Ovary (tissue), 9 donors: ENCODE results near the gene DSEL. TPM values are rescaled to one million over a fixed set of nuclear protein-coding genes. Genes with fewer than 3 reads are reported as not detected.

ENCODE experiments used
- DNase-seq, 5 donors: peaks; one replicate each; pipeline ENCODE4 v3.0.0-alpha.2; 2019 to 2020
- H3K27ac ChIP-seq, 2 donors: fragments of 200-600 bp; one replicate each; pipeline versions ENCODE4 v1.5.1 to v1.8.0; 2019 to 2022
- H3K27me3 ChIP-seq: fragments of 200-600 bp; one replicate; pipeline ENCODE4 v1.8.0; 2022
- H3K36me3 ChIP-seq: fragments of 200-600 bp; sonication (generic); one replicate; pipeline ENCODE4 v1.5.1; 2019
- H3K4me1 ChIP-seq: one replicate; pipeline ENCODE4 v1.8.1; 2013; ENCODE audit warnings: mild to moderate bottlenecking, moderate library complexity; ENCODE audit not compliant: insufficient read depth
- H3K4me3 ChIP-seq: fragments of 200-600 bp; sonication (generic); one replicate; pipeline ENCODE4 v1.5.1; 2017
- H3K9me3 ChIP-seq, 2 donors: fragments of 200-600 bp in 1 of 2; sonication (generic) in 1 of 2; one replicate each; pipeline versions ENCODE4 v1.5.1 to v1.8.1; 2013 to 2019; ENCODE audit warnings: mild to moderate bottlenecking in 1 of 2, moderate library complexity in 1 of 2
- EP300 ChIP-seq: sonication (generic); formaldehyde crosslinking; IDR thresholded peaks from one replicate; pipeline ENCODE4 v1.6.1; 2017; ENCODE audit warnings: antibody characterized with exemption
- POLR2A ChIP-seq: fragments of 450-650 bp; IDR thresholded peaks from one replicate; pipeline ENCODE4 v1.6.1; 2017; ENCODE audit warnings: antibody characterized with exemption, mild to moderate bottlenecking, moderate library complexity
- WGBS, 3 donors: extraction: QIAGEN DNeasy Blood & Tissue Kit in 1 of 3; methylation state at CpG; one replicate each; pipeline versions ENCODE4 v1.1.5 to v1.1.7; 2013 to 2017; 5-methylcytosine and 5-hydroxymethylcytosine counted together
- intact Hi-C, 4 donors: fragments of 100-400 bp; cut with DNase I; formaldehyde crosslinking; loops; one replicate each; pipeline versions ENCODE4 v1.11.0 to v1.15.1; 2022 to 2023
- polyA plus RNA-seq, 2 donors: library from polyadenylated mRNA; stranded (reverse); fragments of 200-250 nt in 1 of 2; fragments of 350-450 nt in 1 of 2; fragmentation: Illumina TruSeq in 1 of 2; extraction: RNeasy Lipid Tissue Mini Kit (QIAGEN cat#74804) in 1 of 2; gene quantifications; one replicate each; pipeline ENCODE4 v1.2.3, GENCODE V29; 2013 to 2014
- total RNA-seq, 7 donors: library from RNA; depleted of rRNA in 2 of 7; stranded (reverse); fragments of >200 nt in 2 of 7; fragmentation: NEBNext Ultra II Directional in 3 of 7; extraction: Animal tissue kit (Norgen Biotek cat#: 25700) in 3 of 7; gene quantifications; one replicate each; pipeline versions ENCODE4 v1.1.0 to v1.2.4, GENCODE V29; 2016 to 2023
- TF ChIP-seq, protein P1 (sequence below), 3 donors: fragments of 450-650 bp in 2 of 3; fragments of 200-600 bp in 1 of 3; IDR thresholded peaks; one replicate each; pipeline versions ENCODE4 v1.5.1 to v1.8.0; 2016 to 2022; ENCODE audit warnings: antibody characterized with exemption in 3 of 3, mild to moderate bottlenecking in 1 of 3
- donor health status: DM: no; HTN: no; CAD: no; lungs with moderate emphysema.
- donor health status: DM: no; HTN: no; CAD: no.
- donor health status: Bipolar disorder and iron deficiency.
- donor health status: DM: yes; HTN: yes; CAD: no.
- donor health status: DM: no; HTN: no; CAD: no.
- donor health status: DM: yes; HTN: yes; CAD: no.

The DSEL gene
- total and polyA plus RNA-seq, 9 donors: 3.1 to 11.0 (median 7.6) TPM

DNA sequence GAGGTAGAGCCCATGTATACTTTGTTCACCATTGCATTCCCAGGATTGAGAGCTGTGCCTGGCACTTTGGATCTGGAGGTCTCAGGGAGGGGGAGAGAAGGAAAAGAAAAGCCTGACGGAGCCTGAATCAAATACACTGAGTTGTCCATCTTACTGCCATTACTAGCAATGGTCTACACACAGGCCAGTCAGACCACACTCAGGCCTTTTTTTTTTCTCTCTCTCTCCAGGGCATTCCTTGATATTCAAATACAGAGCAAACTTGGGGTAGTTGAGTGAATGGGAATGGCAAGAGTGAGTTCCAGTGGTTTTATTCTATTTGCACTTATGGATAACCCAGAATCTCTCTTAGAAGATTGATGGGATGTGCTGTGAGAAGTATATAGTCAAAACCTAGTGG lies 11.8 kb downstream of the DSEL start:
- H3K27me3 ChIP-seq: no peaks in the 10 kb centered on the region
- intact Hi-C loops: no loop called here
- DNase-seq: no peak
- H3K9me3 ChIP-seq: no peaks in the 10 kb centered on the region
- H3K4me3 ChIP-seq: no peak overlapping the region
- 86 to 91% (median 89%) methylated on average over 1 of the region's 1 CpG for WGBS, 3 donors
- no peaks in the 10 kb centered on the region for H3K36me3 ChIP-seq
- H3K4me1 ChIP-seq: no peaks in the 10 kb centered on the region
- no peak for TF ChIP-seq POLR2A
- no peak overlapping the region for H3K27ac ChIP-seq

DNA sequence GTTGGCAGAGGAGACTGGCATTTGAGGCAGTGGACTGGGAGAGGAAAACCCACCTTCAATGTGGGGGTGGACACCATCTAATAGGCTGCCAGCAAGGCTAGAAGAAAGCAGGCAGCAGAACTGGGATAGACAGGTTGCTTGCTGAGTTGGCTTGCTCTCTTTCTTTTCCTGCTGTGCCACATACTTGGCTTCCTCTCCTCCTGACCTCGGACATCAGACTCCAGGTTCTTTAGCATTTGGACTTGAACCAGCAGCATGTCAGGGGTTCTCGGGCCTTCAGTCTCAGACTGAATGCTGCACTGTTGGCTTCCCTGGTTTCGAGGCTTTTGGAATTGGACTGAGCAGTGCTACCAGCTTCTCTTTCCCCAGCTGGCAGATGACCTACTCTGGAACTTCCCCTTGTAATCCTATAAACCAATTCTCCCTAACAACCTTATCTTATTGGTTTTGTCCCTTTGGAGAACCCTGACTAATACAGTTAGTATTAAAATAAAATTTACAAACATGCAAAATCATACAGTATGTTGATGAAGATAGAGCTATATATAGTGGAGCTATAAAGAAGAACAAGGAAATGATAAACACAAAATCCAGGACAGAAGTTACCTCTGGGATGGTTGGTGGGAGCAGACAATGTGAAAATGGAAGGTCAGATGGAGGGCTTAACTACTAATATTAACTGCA lies 15.9 kb downstream of the DSEL start:
- Histone ChIP-seq H3K4me3 (no peak overlapping the region), H3K27me3 (no peaks in the 10 kb centered on the region), H3K4me1 (no peaks in the 10 kb centered on the region), H3K27ac (no peak overlapping the region), H3K36me3 (no peaks in the 10 kb centered on the region), H3K9me3 (no peaks in the 10 kb centered on the region)
- DNase-seq: no peak
- intact Hi-C loops: no loop called here
- WGBS, 3 donors: 70 to 80% (median 71%) methylated on average over 3 of the region's 3 CpGs
- TF ChIP-seq, protein P1, sequence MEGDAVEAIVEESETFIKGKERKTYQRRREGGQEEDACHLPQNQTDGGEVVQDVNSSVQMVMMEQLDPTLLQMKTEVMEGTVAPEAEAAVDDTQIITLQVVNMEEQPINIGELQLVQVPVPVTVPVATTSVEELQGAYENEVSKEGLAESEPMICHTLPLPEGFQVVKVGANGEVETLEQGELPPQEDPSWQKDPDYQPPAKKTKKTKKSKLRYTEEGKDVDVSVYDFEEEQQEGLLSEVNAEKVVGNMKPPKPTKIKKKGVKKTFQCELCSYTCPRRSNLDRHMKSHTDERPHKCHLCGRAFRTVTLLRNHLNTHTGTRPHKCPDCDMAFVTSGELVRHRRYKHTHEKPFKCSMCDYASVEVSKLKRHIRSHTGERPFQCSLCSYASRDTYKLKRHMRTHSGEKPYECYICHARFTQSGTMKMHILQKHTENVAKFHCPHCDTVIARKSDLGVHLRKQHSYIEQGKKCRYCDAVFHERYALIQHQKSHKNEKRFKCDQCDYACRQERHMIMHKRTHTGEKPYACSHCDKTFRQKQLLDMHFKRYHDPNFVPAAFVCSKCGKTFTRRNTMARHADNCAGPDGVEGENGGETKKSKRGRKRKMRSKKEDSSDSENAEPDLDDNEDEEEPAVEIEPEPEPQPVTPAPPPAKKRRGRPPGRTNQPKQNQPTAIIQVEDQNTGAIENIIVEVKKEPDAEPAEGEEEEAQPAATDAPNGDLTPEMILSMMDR (IDR thresholded peaks at IDR 0.05): no peak
- TF ChIP-seq POLR2A (no peak), EP300 (no peak)

DNA sequence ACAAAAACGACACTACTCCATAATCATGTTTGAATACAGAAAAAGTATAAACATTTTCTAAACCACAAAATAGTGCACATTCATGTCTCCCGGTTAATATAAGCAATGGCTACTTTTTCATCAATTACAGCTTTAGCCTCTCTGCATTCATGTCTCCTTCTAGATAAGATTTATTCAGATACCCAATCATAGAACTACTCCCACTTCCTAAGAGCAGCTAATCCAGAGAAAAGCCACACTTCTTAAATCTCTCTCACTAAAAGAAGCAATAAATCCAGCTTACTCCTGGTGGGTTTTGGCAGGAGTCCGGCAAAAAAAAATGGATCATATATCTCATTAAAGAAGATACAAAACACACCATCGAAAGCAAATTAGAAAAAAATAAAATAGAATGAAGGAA lies 20.1 kb downstream of the DSEL start:
- Histone ChIP-seq H3K27me3 (no peaks in the 10 kb centered on the region), H3K36me3 (no peaks in the 10 kb centered on the region), H3K4me1 (no peaks in the 10 kb centered on the region), H3K9me3 (no peaks in the 10 kb centered on the region), H3K27ac (no peak overlapping the region), H3K4me3 (no peak overlapping the region)
- intact Hi-C loops: no loop called here
- no peak for DNase-seq
- 38 to 51% (median 47%) methylated on average over 4 of the region's 4 CpGs for WGBS, 3 donors
- TF ChIP-seq, protein P1 (IDR thresholded peaks at IDR 0.05): no peak

DNA sequence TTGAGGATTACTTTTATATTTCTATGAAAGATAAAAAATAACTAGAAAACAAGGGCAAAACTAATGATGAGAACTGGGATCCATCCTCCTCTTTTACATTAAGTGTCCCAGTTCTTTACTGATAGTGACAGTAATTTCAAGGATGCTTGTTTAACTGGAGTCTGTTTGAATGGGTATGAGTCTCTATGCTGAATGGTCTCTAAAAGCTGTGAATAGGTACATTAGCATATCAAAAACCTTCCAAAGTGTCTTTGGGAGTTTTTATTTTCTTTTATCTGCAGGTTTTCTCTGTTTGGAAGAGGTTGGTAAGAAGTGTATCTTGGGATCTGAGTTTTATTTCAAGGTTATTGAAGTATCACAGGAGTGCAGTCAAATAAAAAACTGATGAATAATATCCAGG lies 30.0 kb downstream of the DSEL start:
- no peaks in the 10 kb centered on the region for H3K4me1 ChIP-seq
- DNase-seq: no peak
- no peaks in the 10 kb centered on the region for H3K36me3 ChIP-seq
- intact Hi-C loops: no loop called here
- no peaks in the 10 kb centered on the region for H3K27me3 ChIP-seq
- no peak overlapping the region for H3K27ac ChIP-seq
- no peaks in the 10 kb centered on the region for H3K9me3 ChIP-seq
- no peak for TF ChIP-seq POLR2A
- no peak for TF ChIP-seq EP300
- TF ChIP-seq, protein P1 (IDR thresholded peaks at IDR 0.05): no peak
- H3K4me3 ChIP-seq: no peak overlapping the region

DNA sequence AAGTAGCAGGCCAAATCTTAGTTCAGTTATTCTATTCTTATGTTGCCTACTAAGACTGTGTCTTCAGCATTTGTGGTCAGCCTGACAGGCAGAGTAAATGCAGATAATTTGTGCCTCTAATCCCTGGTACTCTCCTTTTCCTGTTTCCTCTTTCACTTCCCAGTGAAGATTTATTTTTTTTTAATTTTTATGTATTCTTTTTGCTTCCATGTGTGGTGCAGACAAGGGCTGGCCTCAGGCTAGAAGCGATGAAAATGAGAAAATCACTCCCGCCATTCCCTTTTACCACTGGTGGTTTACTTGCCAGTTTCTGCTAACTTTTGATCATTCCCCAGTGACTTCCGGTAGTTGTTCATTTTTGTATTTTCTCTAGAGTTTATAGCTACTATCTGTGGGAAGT lies 30.9 kb downstream of the DSEL start:
- no peaks in the 10 kb centered on the region for H3K4me1 ChIP-seq
- TF ChIP-seq, protein P1 (IDR thresholded peaks at IDR 0.05): no peak
- no peak for TF ChIP-seq POLR2A
- H3K27me3 ChIP-seq: no peaks in the 10 kb centered on the region
- intact Hi-C loops: no loop called here
- H3K36me3 ChIP-seq: no peaks in the 10 kb centered on the region
- WGBS, 3 donors: 92 to 98% (median 94%) methylated on average over 3 of the region's 3 CpGs
- no peak for DNase-seq
- H3K27ac ChIP-seq: no peak overlapping the region
- H3K9me3 ChIP-seq: no peaks in the 10 kb centered on the region
- H3K4me3 ChIP-seq: no peak overlapping the region
